PC-9 (cell line): ENCODE results near the gene MAPKAP1. TPM values are rescaled to one million over a fixed set of nuclear protein-coding genes. Genes with fewer than 3 reads are reported as not detected.

ENCODE experiments used
- BruUV-seq: library from RNA; stranded (reverse); fragments of 400-500 nt; replicated peaks from 2 replicates; lab custom pipeline; 2021; lab: Mats Ljungman, UMichigan
- CTCF ChIA-PET: fragments of 300-600 bp; sonication (Branson Sonifier 250); formaldehyde crosslinking; loops from one replicate; lab custom pipeline; 2022; ENCODE audit warnings: antibody characterized with exemption; lab: Charles Lee
- POLR2A ChIA-PET: fragments of 300-600 bp; sonication (Branson Sonifier 250); formaldehyde crosslinking; loops from one replicate; lab custom pipeline; 2022; ENCODE audit warnings: antibody characterized with exemption; ENCODE audit not compliant: unreplicated experiment; lab: Charles Lee
- DNase-seq, 2 experiments: peaks; one replicate each; pipeline versions ENCODE4 v3.0.0 to v3.0.0-alpha.2; 2015 to 2022; ENCODE audit warnings: mixed read lengths in 1 of 2
- H2AFZ ChIP-seq: fragments of 200-600 bp; sonication (generic); 2 replicates; pipeline ENCODE4 v1.8.1; 2017; ENCODE audit warnings: antibody characterized with exemption
- H3F3A ChIP-seq: fragments of 200-600 bp; sonication (generic); 2 replicates; pipeline ENCODE4 v1.8.1; 2017; ENCODE audit warnings: antibody characterized with exemption, mild to moderate bottlenecking, low read depth; ENCODE audit not compliant: insufficient read depth
- H3K27ac ChIP-seq: fragments of 200-600 bp; sonication (generic); 2 replicates; pipeline ENCODE4 v1.6.1; 2016; ENCODE audit warnings: mixed run types
- H3K27me3 ChIP-seq: fragments of 200-600 bp; sonication (generic); 2 replicates; pipeline ENCODE4 v1.6.1; 2016; ENCODE audit warnings: low read depth, mixed run types; ENCODE audit not compliant: insufficient read depth
- H3K36me3 ChIP-seq: fragments of 200-600 bp; sonication (generic); 2 replicates; pipeline ENCODE4 v1.6.1; 2016; ENCODE audit warnings: low read depth, mixed run types
- H3K4me1 ChIP-seq: fragments of 200-600 bp; sonication (generic); replicated peaks from 2 replicates; pipeline ENCODE4 v1.6.1; 2016; ENCODE audit warnings: mixed run types; ENCODE audit not compliant: insufficient read depth
- H3K4me2 ChIP-seq: fragments of 200-600 bp; sonication (generic); 2 replicates; pipeline ENCODE4 v1.6.1; 2017; ENCODE audit warnings: mixed run types
- H3K4me3 ChIP-seq: fragments of 200-600 bp; sonication (generic); 2 replicates; pipeline ENCODE4 v1.6.1; 2016; ENCODE audit warnings: mixed run types
- H3K79me2 ChIP-seq: fragments of 200-600 bp; sonication (generic); 2 replicates; pipeline ENCODE4 v1.6.1; 2017; ENCODE audit warnings: low read depth, mixed run types
- H3K9me2 ChIP-seq: fragments of 200-600 bp; sonication (generic); 2 replicates; pipeline ENCODE4 v1.8.1; 2017; ENCODE audit warnings: mild to moderate bottlenecking; ENCODE audit not compliant: insufficient read depth
- H3K9me3 ChIP-seq: fragments of 200-600 bp; sonication (generic); 2 replicates; pipeline ENCODE4 v1.8.1; 2016; ENCODE audit warnings: low read depth; ENCODE audit not compliant: insufficient read depth
- H4K20me1 ChIP-seq: fragments of 200-600 bp; sonication (generic); 2 replicates; pipeline ENCODE4 v1.8.1; 2017; ENCODE audit not compliant: insufficient read depth
- CTCF ChIP-seq: fragments of 200-600 bp; sonication (generic); conservative IDR thresholded peaks from 2 replicates; pipeline ENCODE4 v1.6.1; 2017; ENCODE audit warnings: mixed run types, antibody characterized with exemption, mild to moderate bottlenecking, moderate library complexity
- EZH2 ChIP-seq: fragments of 200-600 bp; sonication (generic); IDR thresholded peaks from 2 replicates; pipeline ENCODE4 v1.8.0; 2017; ENCODE audit warnings: antibody characterized with exemption, low read depth
- intact Hi-C: fragments of 100-400 bp; cut with micrococcal nuclease; formaldehyde crosslinking; loops from one replicate; pipeline ENCODE4 v1.10.0; 2022; ENCODE audit not compliant: unreplicated experiment
- total RNA-seq: library from RNA; stranded (reverse); gene quantifications from 2 replicates; pipeline ENCODE4 v1.2.3, GENCODE V29; 2021

Gene MAPKAP1
- total RNA-seq, 1 experiment from 2014 or later, result 115 TPM

- Histone ChIP-seq H3K27ac (no peak overlapping the region), H2AFZ (no peak overlapping the region), H3K4me1 (no peaks in the 10 kb centered on the region), H4K20me1 (no peaks in the 10 kb centered on the region), H3F3A (no peaks in the 10 kb centered on the region), H3K4me2 (no peak overlapping the region), H3K9me2 (no peaks in the 10 kb centered on the region), H3K79me2 (no peaks in the 10 kb centered on the region), H3K27me3 (no peaks in the 10 kb centered on the region), H3K9me3 (no peaks in the 10 kb centered on the region), H3K4me3 (no peak overlapping the region), H3K36me3 (no peaks in the 10 kb centered on the region)
- ChIA-PET POLR2A (no interaction called here), CTCF (no interaction called here)
- intact Hi-C loops, result no loop called here
- TF ChIP-seq EZH2, result no peak
- no TSS peak for BruUV-seq
- DNase-seq, result no peak
Measured at GRCh38 chr9:125391704-125392103, 315.3 kb downstream of the MAPKAP1 start.

GRCh38 chr9:125388978-125389377 lies 318.0 kb downstream of the MAPKAP1 start:
- Histone ChIP-seq H2AFZ (no peak overlapping the region), H3K27ac (no peak overlapping the region), H3K27me3 (no peaks in the 10 kb centered on the region), H4K20me1 (no peaks in the 10 kb centered on the region), H3K79me2 (no peaks in the 10 kb centered on the region), H3K9me3 (no peaks in the 10 kb centered on the region), H3K4me3 (no peak overlapping the region), H3F3A (no peaks in the 10 kb centered on the region), H3K4me2 (no peak overlapping the region), H3K36me3 (no peaks in the 10 kb centered on the region), H3K4me1 (no peaks in the 10 kb centered on the region), H3K9me2 (no peaks in the 10 kb centered on the region)
- intact Hi-C loops, result no loop called here
- DNase-seq, result no peak
- TF ChIP-seq CTCF (no peak), EZH2 (no peak)
- CTCF ChIA-PET, result no interaction called here
- POLR2A ChIA-PET, result no interaction called here
- BruUV-seq, result no TSS peak

- CTCF ChIA-PET, result no interaction called here
- Histone ChIP-seq H3F3A (no peaks in the 10 kb centered on the region; the same call in 1 of the 2 replicates), H3K4me1 (no peaks in the 10 kb centered on the region), H3K36me3 (no peaks in the 10 kb centered on the region), H3K9me3 (no peaks in the 10 kb centered on the region), H3K4me3 (no peak overlapping the region), H3K4me2 (no peak overlapping the region), H3K27me3 (no peaks in the 10 kb centered on the region), H3K9me2 (no peaks in the 10 kb centered on the region), H3K79me2 (no peaks in the 10 kb centered on the region), H2AFZ (no peak overlapping the region), H4K20me1 (no peaks in the 10 kb centered on the region), H3K27ac (no peak overlapping the region)
- no peak for DNase-seq
- POLR2A ChIA-PET, result no interaction called here
- intact Hi-C loops, result no loop called here
- TF ChIP-seq EZH2 (no peak), CTCF (no peak)
- BruUV-seq, result no TSS peak
Measured at GRCh38 chr9:125387861-125388524, 319.0 kb downstream of the MAPKAP1 start.

Other genes starting within 250 kb of the MAPKAP1 start
- 12.0 and 18.3 TPM in 2 replicates for gene PBX3, start 40.2 kb upstream of the MAPKAP1 start, total RNA-seq